ES-I3 (cell line): Measurements from ENCODE around the gene PKD2L2.

Experiments
- H3K36me3 ChIP-seq: 2 replicates; pipeline ENCODE4 v1.6.1; 2013; ENCODE audit warnings: mild to moderate bottlenecking, low read length, control low read depth, moderate library complexity; ENCODE audit not compliant: insufficient read depth
- H3K4me1 ChIP-seq: 2 replicates; pipeline ENCODE4 v1.6.1; 2013; ENCODE audit warnings: mild to moderate bottlenecking, control low read depth, low read length; ENCODE audit not compliant: insufficient read depth
- H3K9ac ChIP-seq: 2 replicates; pipeline ENCODE4 v1.6.1; 2013; ENCODE audit warnings: low read depth, mild to moderate bottlenecking, low read length, moderate library complexity
- H3K9me3 ChIP-seq: 2 replicates; pipeline ENCODE4 v1.6.1; 2013; ENCODE audit warnings: mild to moderate bottlenecking, low read length, moderate library complexity; ENCODE audit not compliant: control insufficient read depth, insufficient read depth

Gene PKD2L2

GRCh38 chr5:137867664-137868063 is 21.6 kb upstream of the PKD2L2 start, which contains the start of gene MYOT:
Gene MYOT (plus strand): TSS chr5:137867860. CDS start chr5:137870652, 2,792 bp downstream.
- H3K36me3 ChIP-seq = no peaks in the 10 kb centered on the region
- no peaks in the 10 kb centered on the region for H3K4me1 ChIP-seq
- H3K9me3 ChIP-seq = no peaks in the 10 kb centered on the region
- H3K9ac ChIP-seq = no peak within 1 kb of the TSS

- no peaks in the 10 kb centered on the region for H3K4me1 ChIP-seq
- H3K36me3 ChIP-seq = no peaks in the 10 kb centered on the region
- H3K9ac ChIP-seq = no peak overlapping the region
- H3K9me3 ChIP-seq = no peaks in the 10 kb centered on the region
These were observed 18.5 kb upstream of the PKD2L2 start for GRCh38 chr5:137870647-137871339.

DNA sequence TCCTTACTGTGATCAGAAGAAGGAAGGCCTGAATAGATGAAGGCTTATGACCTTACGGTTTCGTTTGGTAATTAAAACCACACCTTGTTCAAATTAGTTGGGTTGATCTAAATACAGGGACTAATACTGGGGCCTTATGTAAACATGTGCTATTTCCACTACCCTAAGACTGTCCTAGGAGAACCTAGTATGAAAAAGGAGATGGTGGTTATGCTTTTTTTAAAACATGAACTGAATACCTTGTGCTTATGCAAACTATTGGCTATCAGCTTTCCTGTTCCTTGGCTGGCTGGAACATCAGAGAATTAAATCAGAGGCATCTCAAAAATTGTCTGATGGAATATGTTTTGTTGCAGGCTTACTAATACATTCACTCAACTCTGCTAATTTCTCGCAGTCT is 17.7 kb upstream of the PKD2L2 start:
- Histone ChIP-seq H3K9me3 (no peaks in the 10 kb centered on the region), H3K4me1 (no peaks in the 10 kb centered on the region), H3K36me3 (no peaks in the 10 kb centered on the region), H3K9ac (no peak overlapping the region)

DNA sequence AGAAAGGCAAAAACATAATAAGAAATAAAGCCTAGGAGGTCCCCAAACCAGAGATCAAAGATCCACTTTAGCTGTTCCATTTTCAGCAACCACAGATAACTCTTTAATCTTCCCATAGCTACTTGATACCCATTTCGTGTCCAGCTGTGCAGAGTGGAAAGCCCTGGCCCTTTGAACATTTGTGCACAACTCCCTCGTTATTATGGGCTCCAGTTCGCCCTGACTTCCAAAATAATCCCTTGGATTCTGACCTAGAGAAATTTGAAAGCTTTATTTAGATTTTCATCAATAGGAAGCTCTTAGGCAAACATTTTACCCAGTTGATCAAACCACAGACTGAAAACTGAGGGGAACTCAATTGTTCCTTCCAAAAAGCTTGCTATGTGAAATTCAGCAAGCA is 16.8 kb upstream of the PKD2L2 start:
- H3K9ac ChIP-seq = no peak overlapping the region
- no peaks in the 10 kb centered on the region for H3K36me3 ChIP-seq
- no peaks in the 10 kb centered on the region for H3K4me1 ChIP-seq
- H3K9me3 ChIP-seq = no peaks in the 10 kb centered on the region

GRCh38 chr5:137876101-137876500 is 13.2 kb upstream of the PKD2L2 start:
- no peaks in the 10 kb centered on the region for H3K4me1 ChIP-seq
- H3K36me3 ChIP-seq = no peaks in the 10 kb centered on the region
- no peak overlapping the region for H3K9ac ChIP-seq
- H3K9me3 ChIP-seq = no peaks in the 10 kb centered on the region

DNA sequence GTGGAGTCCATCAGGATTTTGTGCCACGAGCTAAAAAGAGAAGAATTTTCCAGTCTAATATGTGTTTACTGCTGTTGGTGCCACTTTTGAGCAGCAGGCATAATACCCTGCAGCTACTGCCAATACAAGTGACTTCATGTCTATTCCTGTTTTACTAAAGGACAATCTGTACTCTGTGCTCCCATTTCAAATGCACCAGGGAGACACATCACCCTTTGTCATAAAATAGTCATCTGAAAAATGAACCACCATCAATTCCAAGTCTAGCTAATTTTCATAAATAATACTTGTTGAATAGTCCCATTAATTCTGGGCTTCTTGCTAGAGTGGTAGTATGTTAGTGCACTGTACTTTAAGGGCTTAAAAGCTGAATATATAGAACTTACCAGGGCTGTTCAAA is 8.9 kb upstream of the PKD2L2 start:
- Histone ChIP-seq H3K4me1 (no peaks in the 10 kb centered on the region), H3K9ac (no peak overlapping the region), H3K9me3 (no peaks in the 10 kb centered on the region), H3K36me3 (no peaks in the 10 kb centered on the region)

- H3K4me1 ChIP-seq = peaks cover 13% of the 10 kb centered on the region
- no peak overlapping the region for H3K9ac ChIP-seq
- no peaks in the 10 kb centered on the region for H3K36me3 ChIP-seq
- H3K9me3 ChIP-seq = no peaks in the 10 kb centered on the region
These were observed 1.4 kb upstream of the PKD2L2 start for GRCh38 chr5:137887831-137888230.

DNA sequence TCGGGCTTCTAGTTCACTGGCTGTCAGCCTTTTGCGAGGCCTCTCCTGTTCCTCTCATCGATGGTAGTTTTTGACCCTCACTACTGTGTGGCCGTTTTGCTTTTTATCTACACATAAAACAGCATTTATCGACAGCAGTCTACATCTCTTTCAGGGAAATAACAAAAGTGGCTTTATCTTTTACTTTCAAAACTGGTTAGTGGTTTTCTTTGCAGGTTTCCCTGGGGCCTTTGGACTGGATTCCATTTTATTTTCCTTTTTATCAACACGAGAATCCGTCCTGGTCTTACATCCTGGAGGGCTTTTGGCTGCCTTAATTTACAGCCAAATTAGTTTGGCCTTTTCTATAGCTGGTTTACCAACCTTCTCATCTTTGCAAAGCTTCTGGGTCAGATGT is 793 bp upstream of the PKD2L2 start:
- H3K9me3 ChIP-seq = no peaks in the 10 kb centered on the region
- no peak overlapping the region for H3K9ac ChIP-seq
- H3K4me1 ChIP-seq = peaks cover 13% of the 10 kb centered on the region
- H3K36me3 ChIP-seq = no peaks in the 10 kb centered on the region

DNA sequence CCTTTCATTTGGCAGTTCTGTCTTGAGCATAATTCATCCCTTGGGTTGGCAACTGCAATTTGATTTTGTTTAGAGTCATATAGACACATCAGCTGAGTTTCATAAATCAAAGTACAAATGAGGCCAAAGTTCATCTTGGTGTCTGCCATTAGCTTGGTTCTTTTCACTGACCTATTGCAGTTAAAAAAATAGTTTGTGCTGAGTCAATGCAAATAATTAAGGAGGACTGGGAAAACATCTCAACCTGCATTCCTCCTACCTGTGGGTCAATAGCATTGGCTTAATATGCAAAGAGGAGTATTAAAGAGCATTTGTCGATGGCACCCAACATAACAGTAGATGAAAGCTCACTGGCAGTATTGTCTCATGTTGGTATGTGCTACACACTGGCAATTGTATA is 1.6 kb downstream of the PKD2L2 start:
- no peak overlapping the region for H3K9ac ChIP-seq
- peaks cover 13% of the 10 kb centered on the region for H3K4me1 ChIP-seq

GRCh38 chr5:137891849-137892248 is 2.6 kb downstream of the PKD2L2 start:
- Histone ChIP-seq H3K9ac (no peak overlapping the region), H3K9me3 (no peaks in the 10 kb centered on the region), H3K36me3 (no peaks in the 10 kb centered on the region), H3K4me1 (peaks cover 13% of the 10 kb centered on the region)

More for the DNA sequence above, 1.6 kb downstream of the PKD2L2 start:
- Histone ChIP-seq H3K36me3 (no peaks in the 10 kb centered on the region), H3K9me3 (no peaks in the 10 kb centered on the region)

DNA sequence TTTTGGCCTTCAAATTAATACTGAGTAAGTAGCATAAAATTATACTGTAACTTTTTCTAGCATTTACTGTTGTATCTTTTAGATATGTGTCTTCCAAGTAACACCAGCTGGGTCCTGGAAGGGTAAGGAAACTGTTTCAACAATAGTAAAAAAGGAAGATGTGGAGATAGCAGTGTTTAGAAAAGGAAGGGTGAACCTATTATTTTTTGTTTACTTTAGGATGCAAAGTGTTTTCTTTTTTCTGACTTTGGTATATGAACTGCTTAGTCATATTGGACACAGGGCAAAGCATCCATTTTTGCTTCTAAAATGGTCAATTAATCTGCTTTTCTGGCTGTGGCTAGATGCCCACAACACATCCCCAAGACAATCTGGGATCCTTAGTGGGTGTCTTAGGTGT is 5.3 kb downstream of the PKD2L2 start:
- Histone ChIP-seq H3K4me1 (peaks cover 7% of the 10 kb centered on the region), H3K9ac (no peak overlapping the region), H3K36me3 (no peaks in the 10 kb centered on the region), H3K9me3 (no peaks in the 10 kb centered on the region)

GRCh38 chr5:137896560-137896959 is 7.3 kb downstream of the PKD2L2 start:
- no peaks in the 10 kb centered on the region for H3K4me1 ChIP-seq
- H3K9ac ChIP-seq = no peak overlapping the region
- H3K36me3 ChIP-seq = no peaks in the 10 kb centered on the region
- H3K9me3 ChIP-seq = no peaks in the 10 kb centered on the region

DNA sequence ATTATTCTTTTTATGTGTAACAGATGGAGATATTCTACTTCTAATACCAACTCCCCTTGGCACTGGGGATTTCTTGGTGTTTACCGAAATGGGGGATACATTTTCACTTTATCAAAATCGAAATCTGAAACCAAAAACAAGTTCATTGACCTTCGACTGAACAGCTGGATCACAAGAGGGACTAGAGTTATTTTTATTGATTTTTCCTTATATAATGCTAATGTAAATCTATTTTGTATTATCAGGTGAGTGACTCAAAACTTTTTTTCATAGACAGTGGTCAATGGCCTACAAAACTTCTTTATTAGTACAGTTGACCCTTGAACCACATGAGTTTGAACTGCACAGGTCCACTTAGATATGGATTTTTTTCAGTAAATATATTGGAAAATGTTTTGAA is 10.2 kb downstream of the PKD2L2 start:
- H3K36me3 ChIP-seq = no peaks in the 10 kb centered on the region
- no peaks in the 10 kb centered on the region for H3K4me1 ChIP-seq
- no peaks in the 10 kb centered on the region for H3K9me3 ChIP-seq
- H3K9ac ChIP-seq = no peak overlapping the region

- Histone ChIP-seq H3K9ac (no peak overlapping the region), H3K9me3 (no peaks in the 10 kb centered on the region), H3K36me3 (no peaks in the 10 kb centered on the region), H3K4me1 (no peaks in the 10 kb centered on the region)
These were observed 12.0 kb downstream of the PKD2L2 start for GRCh38 chr5:137901011-137901817.
